HEK293 (cell line): Measurements from ENCODE around the gene CCDC127.
"Not testable (repeated sequence)": the region's sequence is repeated elsewhere in the genome, so short reads cannot be mapped to it uniquely, and the experiment has no call there.

Experiments
- CTCF ChIA-PET: fragments of 350-600 bp; formaldehyde crosslinking; extraction: SDS; loops from one replicate; lab custom pipeline; 2021; ENCODE audit warnings: antibody characterized with exemption; lab: Yijun Ruan, JAX
- POLR2A ChIA-PET: fragments of 300-600 bp; formaldehyde crosslinking; extraction: SDS; loops from one replicate; lab custom pipeline; 2020; ENCODE audit warnings: antibody characterized with exemption, inconsistent platforms; lab: Yijun Ruan, JAX
- H3K27ac ChIP-seq: fragments of 200-500 bp; sonication (Bioruptor generic); 2 replicates; pipeline ENCODE4 v1.5.1; 2014; ENCODE audit warnings: low read depth, low read length, control low read depth, inconsistent platforms; ENCODE audit errors: extremely low read depth
- H3K36me3 ChIP-seq, 2 experiments: fragments of 200-500 bp in 1 of 2; sonication (Bioruptor generic) in 1 of 2; 1 replicate in 1 of 2; 2 replicates in 1 of 2; pipeline ENCODE4 v1.5.1; 2014 to 2017; ENCODE audit warnings: inconsistent platforms in 2 of 2, low read length in 2 of 2; ENCODE audit not compliant: control insufficient read depth in 2 of 2, insufficient read depth in 1 of 2
- H3K4me1 ChIP-seq: fragments of 200-500 bp; sonication (Bioruptor generic); 2 replicates; pipeline ENCODE4 v1.5.1; 2014; ENCODE audit warnings: mild to moderate bottlenecking, low read length, inconsistent platforms; ENCODE audit not compliant: control insufficient read depth, insufficient read depth
- H3K4me3 ChIP-seq: 2 replicates; pipeline ENCODE4 v1.5.1; 2011; ENCODE audit warnings: low read depth, mild to moderate bottlenecking, control low read depth, low read length, moderate library complexity
- H3K9me3 ChIP-seq: fragments of 200-500 bp; sonication (Bioruptor generic); 2 replicates; pipeline ENCODE4 v1.5.1; 2014; ENCODE audit warnings: low read depth, low read length, inconsistent platforms; ENCODE audit not compliant: control insufficient read depth, insufficient read depth
- HOXD13 ChIP-seq: sonication (generic); formaldehyde crosslinking; IDR thresholded peaks from 2 replicates; pipeline ENCODE4 v1.8.0; 2022; ENCODE audit warnings: missing genetic modification reagents, borderline replicate concordance
- KLF8 ChIP-seq: fragments of 450-650 bp; formaldehyde crosslinking; IDR thresholded peaks from 2 replicates; pipeline ENCODE4 v1.5.1; 2016; ENCODE audit warnings: missing biosample characterization, missing genetic modification characterization
- SP3 ChIP-seq: fragments of 450-650 bp; formaldehyde crosslinking; IDR thresholded peaks from 2 replicates; pipeline ENCODE4 v1.5.1; 2016; ENCODE audit warnings: missing biosample characterization, missing genetic modification characterization
- ZFP41 ChIP-seq: fragments of 450-650 bp; formaldehyde crosslinking; IDR thresholded peaks from 2 replicates; pipeline ENCODE4 v1.5.1; 2016; ENCODE audit warnings: missing biosample characterization, missing genetic modification characterization, borderline replicate concordance
- ZNF140 ChIP-seq: fragments of 450-650 bp; formaldehyde crosslinking; IDR thresholded peaks from 2 replicates; pipeline ENCODE4 v1.5.1; 2016; ENCODE audit warnings: missing biosample characterization, missing genetic modification characterization
- ZNF248 ChIP-seq: fragments of 450-650 bp; formaldehyde crosslinking; IDR thresholded peaks from 2 replicates; pipeline ENCODE4 v1.5.1; 2017; ENCODE audit warnings: missing biosample characterization, missing genetic modification characterization
- ZNF514 ChIP-seq: fragments of 450-650 bp; formaldehyde crosslinking; IDR thresholded peaks from 2 replicates; pipeline ENCODE4 v1.5.1; 2016; ENCODE audit warnings: missing biosample characterization, missing genetic modification characterization
- ZNF624 ChIP-seq: fragments of 450-650 bp; formaldehyde crosslinking; IDR thresholded peaks from 2 replicates; pipeline ENCODE4 v1.5.1; 2017; ENCODE audit warnings: missing biosample characterization, missing genetic modification characterization

The CCDC127 gene

GRCh38 chr5:264338-264737 is 46.4 kb upstream of the CCDC127 start:
- no peaks in the 10 kb centered on the region for H3K9me3 ChIP-seq
- no peaks in the 10 kb centered on the region for H3K4me1 ChIP-seq
- no peak overlapping the region for H3K4me3 ChIP-seq
- POLR2A ChIA-PET: no interaction called here
- H3K27ac ChIP-seq: no peak overlapping the region
- no peak for TF ChIP-seq ZNF140 (tag by site-specific recombination)
- TF ChIP-seq ZFP41 (tag by site-specific recombination): no peak
- TF ChIP-seq KLF8 (tag by site-specific recombination): no peak
- TF ChIP-seq ZNF248 (tag by site-specific recombination): no peak
- TF ChIP-seq ZNF514 (tag by site-specific recombination): no peak
- no peak for TF ChIP-seq HOXD13 (CRISPR knock-in tag)
- peaks cover 9 to 17% of the 10 kb centered on the region in 2 experiments for H3K36me3 ChIP-seq
- CTCF ChIA-PET: no interaction called here

DNA sequence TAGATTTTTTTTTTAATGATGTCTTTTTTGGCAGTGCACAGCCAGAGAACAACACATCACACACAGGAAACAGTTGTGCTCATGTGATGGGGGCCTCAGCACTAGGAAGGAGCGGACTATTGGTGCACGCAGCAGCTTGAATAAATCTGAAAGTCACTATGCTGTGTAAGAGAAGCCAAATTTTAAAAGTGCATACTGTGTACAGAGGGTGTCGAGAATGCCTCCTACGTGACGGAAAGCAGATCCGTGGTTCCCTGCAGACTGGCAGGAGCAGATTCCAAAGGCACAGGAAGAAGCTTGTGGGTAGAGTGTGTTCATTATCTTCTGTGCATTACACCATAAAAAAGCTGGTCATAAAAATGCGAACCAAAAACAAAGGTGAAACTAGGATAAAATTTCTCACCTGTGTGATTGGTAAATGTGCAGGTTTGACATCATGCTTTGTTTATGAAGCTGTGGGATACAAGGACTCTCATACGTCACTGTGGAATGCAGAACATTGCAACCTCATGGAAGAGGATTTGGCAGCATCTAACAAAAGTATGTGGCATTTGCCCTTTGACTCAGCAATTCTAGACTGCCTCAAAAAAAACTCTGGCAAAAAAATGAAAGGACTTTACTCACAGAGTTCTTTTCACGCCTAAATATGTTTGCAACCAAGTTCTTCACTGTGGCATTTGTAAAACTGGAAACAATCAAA is 45.5 kb upstream of the CCDC127 start:
- H3K27ac ChIP-seq, POLR2A ChIA-PET, H3K4me1 ChIP-seq, CTCF ChIA-PET, H3K9me3 ChIP-seq, H3K4me3 ChIP-seq: not testable (repeated sequence)
- peaks cover 9 to 19% of the 10 kb centered on the region in 2 experiments for H3K36me3 ChIP-seq

- Histone ChIP-seq H3K27ac (no peak overlapping the region), H3K4me1 (no peaks in the 10 kb centered on the region)
- POLR2A ChIA-PET: no interaction called here
- TF ChIP-seq SP3: no peak
- no peak for TF ChIP-seq ZNF624 (tag by site-specific recombination)
- TF ChIP-seq, all 188 proteins: peak for 0
- CTCF ChIA-PET: no interaction called here
- Histone ChIP-seq H3K36me3 (peaks cover 13 to 49% of the 10 kb centered on the region in 2 experiments; a peak in 2 of 3 replicates), H3K9me3 (no peaks in the 10 kb centered on the region), H3K4me3 (no peak overlapping the region)
These were observed 39.2 kb upstream of the CCDC127 start for GRCh38 chr5:257148-257547.

- CTCF ChIA-PET, H3K9me3 ChIP-seq, POLR2A ChIA-PET, H3K27ac ChIP-seq, H3K4me1 ChIP-seq, H3K4me3 ChIP-seq: not testable (repeated sequence)
- peaks cover 13 to 57% of the 10 kb centered on the region in 2 experiments; a peak in 2 of 3 replicates for H3K36me3 ChIP-seq
These were observed 38.4 kb upstream of the CCDC127 start for GRCh38 chr5:256347-256746.

- H3K27ac ChIP-seq, CTCF ChIA-PET, H3K9me3 ChIP-seq, POLR2A ChIA-PET, H3K4me1 ChIP-seq, H3K4me3 ChIP-seq: not testable (repeated sequence)
- H3K36me3 ChIP-seq: peaks cover 13 to 66% of the 10 kb centered on the region in 2 experiments; a peak in 2 of 3 replicates
These were observed 37.2 kb upstream of the CCDC127 start for GRCh38 chr5:255116-255515.

DNA sequence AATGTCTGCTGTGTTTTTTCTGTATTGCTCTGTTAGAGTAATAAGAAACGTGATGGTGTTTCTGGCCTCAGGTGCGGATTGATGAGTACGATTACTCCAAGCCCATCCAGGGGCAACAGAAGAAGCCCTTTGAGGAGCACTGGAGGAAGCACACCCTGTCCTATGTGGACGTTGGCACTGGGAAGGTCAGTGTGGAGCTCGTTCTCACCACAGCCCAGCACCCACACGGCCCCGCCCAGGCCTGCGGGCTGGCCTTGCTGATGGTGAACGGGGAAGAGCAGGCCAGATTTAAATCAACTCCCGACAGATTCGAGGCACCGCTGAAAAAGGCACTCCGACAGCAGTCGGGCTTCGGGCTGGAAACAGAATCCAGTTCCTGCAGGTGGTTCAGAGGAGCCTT is 36.4 kb upstream of the CCDC127 start:
- CTCF ChIA-PET, H3K27ac ChIP-seq, POLR2A ChIA-PET, H3K4me3 ChIP-seq, H3K4me1 ChIP-seq, H3K9me3 ChIP-seq: not testable (repeated sequence)
- peaks cover 13 to 70% of the 10 kb centered on the region in 2 experiments; a peak in 2 of 3 replicates for H3K36me3 ChIP-seq
